Gastrocnemius medialis (tissue), 4 donors: ENCODE results near the gene ZNF407.

ENCODE experiments used
- POLR2A ChIP-seq, 2 donors: fragments of 450-650 bp; IDR thresholded peaks; one replicate each; pipeline ENCODE4 v1.6.1; 2017; ENCODE audit warnings: antibody characterized with exemption in 2 of 2, mild to moderate bottlenecking in 2 of 2, moderate library complexity in 2 of 2
- TF ChIP-seq, protein P1 (sequence below), 5 experiments: fragments of 450-650 bp in 3 of 5; fragments of 200-600 bp in 2 of 5; sonication (generic) in 2 of 5; IDR thresholded peaks in 4 of 5; conservative IDR thresholded peaks in 1 of 5; 1 replicate in 4 of 5; 2 replicates in 1 of 5; pipeline ENCODE4 v1.5.1; 2016 to 2019; ENCODE audit warnings: antibody characterized with exemption in 5 of 5, mild to moderate bottlenecking in 3 of 5, moderate library complexity in 3 of 5

DNA sequence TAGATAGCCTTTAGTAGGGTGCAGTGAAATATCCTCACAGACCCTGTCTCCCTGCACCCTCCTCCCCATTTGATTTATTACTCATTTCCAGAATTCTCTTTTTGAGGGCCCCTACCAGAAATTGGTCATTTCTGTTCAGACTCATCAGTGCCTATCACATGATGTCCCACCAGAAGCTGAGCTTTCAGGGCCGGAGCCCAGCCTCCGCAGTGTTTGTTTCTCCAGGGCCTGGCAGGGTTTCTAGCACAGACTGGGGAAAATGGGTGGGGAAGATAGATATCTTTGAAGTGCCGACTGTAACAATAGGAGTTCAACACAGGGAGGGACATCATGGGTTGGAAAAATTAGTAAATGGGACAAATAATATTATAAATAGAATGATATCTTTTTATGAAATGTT is 403.2 kb downstream of the ZNF407 start:
- TF ChIP-seq, protein P1, sequence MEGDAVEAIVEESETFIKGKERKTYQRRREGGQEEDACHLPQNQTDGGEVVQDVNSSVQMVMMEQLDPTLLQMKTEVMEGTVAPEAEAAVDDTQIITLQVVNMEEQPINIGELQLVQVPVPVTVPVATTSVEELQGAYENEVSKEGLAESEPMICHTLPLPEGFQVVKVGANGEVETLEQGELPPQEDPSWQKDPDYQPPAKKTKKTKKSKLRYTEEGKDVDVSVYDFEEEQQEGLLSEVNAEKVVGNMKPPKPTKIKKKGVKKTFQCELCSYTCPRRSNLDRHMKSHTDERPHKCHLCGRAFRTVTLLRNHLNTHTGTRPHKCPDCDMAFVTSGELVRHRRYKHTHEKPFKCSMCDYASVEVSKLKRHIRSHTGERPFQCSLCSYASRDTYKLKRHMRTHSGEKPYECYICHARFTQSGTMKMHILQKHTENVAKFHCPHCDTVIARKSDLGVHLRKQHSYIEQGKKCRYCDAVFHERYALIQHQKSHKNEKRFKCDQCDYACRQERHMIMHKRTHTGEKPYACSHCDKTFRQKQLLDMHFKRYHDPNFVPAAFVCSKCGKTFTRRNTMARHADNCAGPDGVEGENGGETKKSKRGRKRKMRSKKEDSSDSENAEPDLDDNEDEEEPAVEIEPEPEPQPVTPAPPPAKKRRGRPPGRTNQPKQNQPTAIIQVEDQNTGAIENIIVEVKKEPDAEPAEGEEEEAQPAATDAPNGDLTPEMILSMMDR (IDR thresholded peaks at IDR 0.05 in 4 of 5, conservative IDR thresholded peaks at IDR 0.05 in 1 of 5), result no peak
- no peak for TF ChIP-seq POLR2A (IDR thresholded peaks at IDR 0.05)
